Astrocyte (in vitro differentiated cells and primary cell): Measurements from ENCODE around the gene ARVCF.

ENCODE experiments used
- EZH2 ChIP-seq: IDR thresholded peaks from 2 replicates; pipeline ENCODE4 v1.6.1; 2012; ENCODE audit warnings: mild to moderate bottlenecking, low read length, inconsistent platforms; ENCODE audit not compliant: insufficient read depth
- TF ChIP-seq, protein P1 (sequence below): IDR thresholded peaks from 2 replicates; pipeline ENCODE4 v1.5.1; 2011; ENCODE audit warnings: low read depth, mild to moderate bottlenecking, inconsistent platforms, low read length, moderate library complexity; ENCODE audit not compliant: insufficient read depth

DNA sequence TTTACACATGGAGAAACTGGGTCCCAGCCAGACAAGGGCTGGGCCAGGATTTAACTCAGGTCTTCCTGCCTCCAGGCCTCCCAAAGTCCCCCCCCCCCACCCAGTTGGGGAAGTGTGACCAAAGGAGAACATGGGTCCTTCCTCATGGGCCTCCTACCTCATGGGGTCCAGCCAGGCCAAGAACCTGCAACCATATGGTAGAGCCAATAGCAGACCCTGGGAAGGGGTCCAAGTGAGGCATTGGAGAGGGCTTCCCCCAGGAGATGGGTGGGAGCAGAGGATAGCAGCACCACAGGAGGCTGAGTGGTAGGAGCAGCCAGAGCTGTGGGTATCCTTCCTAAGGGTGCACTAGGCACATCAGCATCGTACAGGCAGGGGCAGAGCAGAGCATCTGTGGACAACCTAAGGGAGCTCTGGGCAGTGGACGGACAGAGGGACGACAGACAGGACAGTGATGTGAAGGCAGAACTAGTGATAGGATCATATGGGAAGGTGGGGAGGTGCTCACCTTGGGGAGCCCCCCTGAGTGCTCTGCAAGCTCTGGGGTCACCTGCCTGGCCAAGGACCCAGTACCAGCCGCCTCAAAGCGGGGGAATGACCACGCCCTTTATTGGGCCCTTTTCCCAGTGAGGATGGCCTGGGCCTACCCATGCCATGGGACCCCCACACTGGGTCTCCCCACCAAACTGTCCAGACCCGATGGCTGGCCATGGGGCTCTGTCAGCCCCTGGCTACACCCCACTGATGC is 4.5 kb downstream of the ARVCF start:
- no peak for TF ChIP-seq EZH2
- TF ChIP-seq, protein P1, sequence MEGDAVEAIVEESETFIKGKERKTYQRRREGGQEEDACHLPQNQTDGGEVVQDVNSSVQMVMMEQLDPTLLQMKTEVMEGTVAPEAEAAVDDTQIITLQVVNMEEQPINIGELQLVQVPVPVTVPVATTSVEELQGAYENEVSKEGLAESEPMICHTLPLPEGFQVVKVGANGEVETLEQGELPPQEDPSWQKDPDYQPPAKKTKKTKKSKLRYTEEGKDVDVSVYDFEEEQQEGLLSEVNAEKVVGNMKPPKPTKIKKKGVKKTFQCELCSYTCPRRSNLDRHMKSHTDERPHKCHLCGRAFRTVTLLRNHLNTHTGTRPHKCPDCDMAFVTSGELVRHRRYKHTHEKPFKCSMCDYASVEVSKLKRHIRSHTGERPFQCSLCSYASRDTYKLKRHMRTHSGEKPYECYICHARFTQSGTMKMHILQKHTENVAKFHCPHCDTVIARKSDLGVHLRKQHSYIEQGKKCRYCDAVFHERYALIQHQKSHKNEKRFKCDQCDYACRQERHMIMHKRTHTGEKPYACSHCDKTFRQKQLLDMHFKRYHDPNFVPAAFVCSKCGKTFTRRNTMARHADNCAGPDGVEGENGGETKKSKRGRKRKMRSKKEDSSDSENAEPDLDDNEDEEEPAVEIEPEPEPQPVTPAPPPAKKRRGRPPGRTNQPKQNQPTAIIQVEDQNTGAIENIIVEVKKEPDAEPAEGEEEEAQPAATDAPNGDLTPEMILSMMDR = no peak
